ENCODE measurements around the gene SAPCD2. TPM values are rescaled to one million over a fixed set of nuclear protein-coding genes. Genes with fewer than 3 reads are reported as not detected.

The SAPCD2 gene
- total RNA-seq, 1 donor from 2014 or later: 15.3 TPM

DNA sequence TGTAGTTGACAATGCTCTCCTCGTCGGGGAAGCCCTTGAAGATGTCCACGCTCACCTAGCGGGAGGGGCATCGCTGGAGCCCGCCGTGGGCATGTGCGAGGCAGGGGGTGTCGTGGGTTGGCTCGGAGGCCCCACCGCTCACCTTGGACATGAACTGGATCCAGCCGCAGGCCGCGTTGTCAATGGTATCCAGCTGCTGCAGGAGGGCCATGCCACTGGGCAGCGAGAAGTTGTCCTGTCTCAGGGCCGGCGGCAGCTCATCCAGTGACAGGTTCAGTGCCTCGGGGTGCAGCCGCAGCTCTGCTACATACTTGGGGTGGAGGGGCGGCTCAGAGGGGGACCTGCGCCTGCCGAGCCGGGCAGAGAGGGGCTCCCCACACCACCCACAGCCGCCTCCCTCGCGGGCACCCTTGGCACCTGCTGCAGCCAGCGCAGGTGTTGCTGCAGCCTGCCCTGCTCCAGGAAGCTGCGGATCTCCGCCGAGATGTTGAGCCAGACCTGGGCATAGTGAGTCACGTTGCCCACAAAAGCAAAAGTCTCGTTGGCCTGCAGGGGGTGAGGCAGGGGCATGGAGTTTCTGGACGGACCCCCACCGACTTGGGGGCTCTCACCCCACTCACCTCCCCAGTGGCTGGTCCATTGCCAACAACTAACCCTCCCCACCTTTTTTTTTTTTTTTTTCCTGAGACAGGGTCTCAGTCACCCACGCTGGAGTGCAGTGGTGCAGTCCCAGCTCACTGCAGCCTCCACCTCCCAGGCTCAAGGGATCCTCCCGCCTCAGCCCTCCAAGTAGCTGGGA is 51.4 kb downstream of the SAPCD2 start:
- Mint-ChIP-seq H3K4me1 (ENCODE audit: low read depth) (no peaks in the 10 kb centered on the region), H3K4me3 (ENCODE audit: low read depth) (no peak overlapping the region), H3K9me3 (ENCODE audit: low read depth) (no peaks in the 10 kb centered on the region), H3K27ac (no peak overlapping the region), H3K36me3 (ENCODE audit: insufficient read depth) (peaks cover 1% of the 10 kb centered on the region), H3K27me3 (no peaks in the 10 kb centered on the region)
- TF ChIP-seq, protein P1, sequence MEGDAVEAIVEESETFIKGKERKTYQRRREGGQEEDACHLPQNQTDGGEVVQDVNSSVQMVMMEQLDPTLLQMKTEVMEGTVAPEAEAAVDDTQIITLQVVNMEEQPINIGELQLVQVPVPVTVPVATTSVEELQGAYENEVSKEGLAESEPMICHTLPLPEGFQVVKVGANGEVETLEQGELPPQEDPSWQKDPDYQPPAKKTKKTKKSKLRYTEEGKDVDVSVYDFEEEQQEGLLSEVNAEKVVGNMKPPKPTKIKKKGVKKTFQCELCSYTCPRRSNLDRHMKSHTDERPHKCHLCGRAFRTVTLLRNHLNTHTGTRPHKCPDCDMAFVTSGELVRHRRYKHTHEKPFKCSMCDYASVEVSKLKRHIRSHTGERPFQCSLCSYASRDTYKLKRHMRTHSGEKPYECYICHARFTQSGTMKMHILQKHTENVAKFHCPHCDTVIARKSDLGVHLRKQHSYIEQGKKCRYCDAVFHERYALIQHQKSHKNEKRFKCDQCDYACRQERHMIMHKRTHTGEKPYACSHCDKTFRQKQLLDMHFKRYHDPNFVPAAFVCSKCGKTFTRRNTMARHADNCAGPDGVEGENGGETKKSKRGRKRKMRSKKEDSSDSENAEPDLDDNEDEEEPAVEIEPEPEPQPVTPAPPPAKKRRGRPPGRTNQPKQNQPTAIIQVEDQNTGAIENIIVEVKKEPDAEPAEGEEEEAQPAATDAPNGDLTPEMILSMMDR (IDR thresholded peaks at IDR 0.05; ENCODE audit: unreplicated experiment): no peak
- no peak for DNase-seq (ENCODE audit: low spot score, unreplicated experiment)

DNA sequence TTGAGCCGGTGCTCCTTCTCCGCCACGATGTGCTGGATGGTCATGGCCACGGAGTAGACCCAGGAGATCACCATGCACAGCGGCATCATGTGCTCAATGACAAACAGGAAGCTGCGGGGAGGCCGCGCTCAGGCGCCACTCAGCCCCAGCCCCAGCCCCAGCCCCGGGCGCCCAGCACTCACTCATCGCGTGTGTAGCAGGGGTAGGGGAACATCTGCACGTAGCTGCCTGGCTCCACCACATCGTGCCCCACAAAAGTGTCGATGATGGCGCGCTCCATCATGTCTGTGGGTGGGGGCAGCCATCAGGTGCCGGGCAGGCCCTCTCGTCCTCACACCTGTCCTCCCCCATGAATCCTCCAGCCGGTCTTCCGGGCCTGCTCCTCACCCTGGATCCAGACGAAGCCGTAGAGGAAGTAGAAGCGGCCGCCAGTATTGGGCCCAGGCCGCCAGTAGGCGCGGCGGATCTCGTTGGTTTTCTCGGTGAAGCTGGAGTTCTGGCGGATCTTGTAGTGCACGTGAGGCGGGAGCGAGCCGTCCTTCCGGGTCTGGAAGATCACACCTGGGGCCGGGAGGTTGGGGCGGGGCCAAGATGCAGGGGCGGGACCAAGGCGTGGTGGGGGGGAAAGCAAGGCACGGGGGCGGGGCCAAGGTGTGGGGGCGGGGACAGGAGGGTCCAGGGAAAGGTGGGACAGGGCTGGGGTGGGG is 52.4 kb downstream of the SAPCD2 start:
- TF ChIP-seq, protein P1 (IDR thresholded peaks at IDR 0.05; ENCODE audit: unreplicated experiment): no peak
- Mint-ChIP-seq H3K27ac (no peak overlapping the region), H3K4me1 (ENCODE audit: low read depth) (no peaks in the 10 kb centered on the region), H3K27me3 (no peaks in the 10 kb centered on the region), H3K4me3 (ENCODE audit: low read depth) (no peak overlapping the region), H3K9me3 (ENCODE audit: low read depth) (no peaks in the 10 kb centered on the region), H3K36me3 (ENCODE audit: insufficient read depth) (peaks cover 1% of the 10 kb centered on the region)
- no peak for DNase-seq (ENCODE audit: low spot score, unreplicated experiment)

DNA sequence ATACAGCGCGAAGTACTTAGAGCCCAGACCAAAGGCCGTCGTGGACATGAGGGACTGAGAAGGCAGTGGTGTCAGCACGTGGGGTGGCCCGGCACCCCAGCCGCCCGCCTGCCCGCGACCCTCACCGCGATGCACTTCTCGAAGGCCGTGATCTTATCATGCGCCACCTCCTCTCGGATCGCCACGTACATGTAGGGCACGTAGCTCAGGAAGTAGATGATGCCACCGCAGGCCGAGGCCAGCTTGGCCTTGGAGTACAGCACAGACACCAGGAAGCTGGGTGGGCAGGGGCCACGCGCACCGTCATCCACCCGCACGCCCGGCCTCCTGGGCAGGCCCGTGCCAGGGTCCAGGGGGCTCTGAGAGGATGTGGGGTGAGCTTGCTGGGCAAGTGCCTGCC is 53.3 kb downstream of the SAPCD2 start:
- H3K4me3 Mint-ChIP-seq (ENCODE audit: low read depth): no peak overlapping the region
- no peak for DNase-seq (ENCODE audit: low spot score, unreplicated experiment)
- TF ChIP-seq, protein P1 (IDR thresholded peaks at IDR 0.05; ENCODE audit: unreplicated experiment): no peak
- H3K4me1 Mint-ChIP-seq (ENCODE audit: low read depth): no peaks in the 10 kb centered on the region
- no peaks in the 10 kb centered on the region for H3K27me3 Mint-ChIP-seq
- H3K27ac Mint-ChIP-seq: no peak overlapping the region
- H3K9me3 Mint-ChIP-seq (ENCODE audit: low read depth): no peaks in the 10 kb centered on the region
- H3K36me3 Mint-ChIP-seq (ENCODE audit: insufficient read depth): peaks cover 1% of the 10 kb centered on the region

DNA sequence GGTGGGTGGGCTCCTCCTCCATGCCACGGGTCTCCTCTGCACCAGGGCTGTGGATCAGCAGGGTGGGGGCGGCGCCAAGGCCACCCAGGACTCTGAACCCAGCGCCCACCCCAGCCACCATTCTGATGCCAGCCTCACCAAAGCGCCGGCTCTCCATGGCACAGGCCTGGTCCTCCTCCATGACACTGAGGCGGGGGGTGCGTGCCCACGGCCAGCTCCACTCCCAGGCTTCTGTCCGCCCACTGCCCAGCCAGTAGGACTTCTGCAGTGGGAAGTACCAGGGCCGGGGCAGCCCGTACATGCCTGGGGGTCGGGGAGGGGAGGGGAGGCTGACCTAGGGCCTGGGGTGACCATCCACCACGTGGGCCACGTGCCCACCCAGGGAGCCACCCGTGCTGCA is 53.9 kb downstream of the SAPCD2 start:
- DNase-seq (ENCODE audit: low spot score, unreplicated experiment): no peak
- Mint-ChIP-seq H3K9me3 (ENCODE audit: low read depth) (no peaks in the 10 kb centered on the region), H3K4me3 (ENCODE audit: low read depth) (no peak overlapping the region), H3K27ac (no peak overlapping the region), H3K36me3 (ENCODE audit: insufficient read depth) (peaks cover 1% of the 10 kb centered on the region), H3K27me3 (no peaks in the 10 kb centered on the region), H3K4me1 (ENCODE audit: low read depth) (no peaks in the 10 kb centered on the region)
- TF ChIP-seq, protein P1 (IDR thresholded peaks at IDR 0.05; ENCODE audit: unreplicated experiment): no peak

DNA sequence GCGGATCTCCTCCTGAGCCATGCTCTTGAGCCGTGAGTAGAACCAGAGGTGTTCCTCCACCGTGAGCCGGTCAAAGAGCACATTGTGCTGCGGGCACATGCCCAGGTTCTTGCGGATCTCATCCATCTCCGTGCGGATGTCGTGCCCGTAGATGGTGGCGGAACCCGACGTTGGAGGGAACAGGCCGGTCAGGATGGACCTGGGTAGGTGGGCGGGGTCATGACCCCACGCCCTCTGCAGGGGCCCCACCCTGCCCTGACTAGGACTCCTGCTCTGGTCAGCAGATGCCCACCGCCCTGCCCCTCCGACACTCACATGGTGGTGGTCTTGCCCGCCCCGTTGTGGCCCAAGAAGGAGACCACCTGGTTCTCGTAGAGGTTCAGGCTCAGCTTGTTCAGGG is 54.4 kb downstream of the SAPCD2 start:
- Mint-ChIP-seq H3K27me3 (no peaks in the 10 kb centered on the region), H3K4me1 (ENCODE audit: low read depth) (no peaks in the 10 kb centered on the region), H3K27ac (no peak overlapping the region), H3K4me3 (ENCODE audit: low read depth) (no peak overlapping the region), H3K36me3 (ENCODE audit: insufficient read depth) (peaks cover 1% of the 10 kb centered on the region), H3K9me3 (ENCODE audit: low read depth) (no peaks in the 10 kb centered on the region)
- TF ChIP-seq, protein P1 (IDR thresholded peaks at IDR 0.05; ENCODE audit: unreplicated experiment): no peak
- DNase-seq (ENCODE audit: low spot score, unreplicated experiment): no peak
